Measurements from ENCODE around the gene POP4.

The POP4 gene

DNA sequence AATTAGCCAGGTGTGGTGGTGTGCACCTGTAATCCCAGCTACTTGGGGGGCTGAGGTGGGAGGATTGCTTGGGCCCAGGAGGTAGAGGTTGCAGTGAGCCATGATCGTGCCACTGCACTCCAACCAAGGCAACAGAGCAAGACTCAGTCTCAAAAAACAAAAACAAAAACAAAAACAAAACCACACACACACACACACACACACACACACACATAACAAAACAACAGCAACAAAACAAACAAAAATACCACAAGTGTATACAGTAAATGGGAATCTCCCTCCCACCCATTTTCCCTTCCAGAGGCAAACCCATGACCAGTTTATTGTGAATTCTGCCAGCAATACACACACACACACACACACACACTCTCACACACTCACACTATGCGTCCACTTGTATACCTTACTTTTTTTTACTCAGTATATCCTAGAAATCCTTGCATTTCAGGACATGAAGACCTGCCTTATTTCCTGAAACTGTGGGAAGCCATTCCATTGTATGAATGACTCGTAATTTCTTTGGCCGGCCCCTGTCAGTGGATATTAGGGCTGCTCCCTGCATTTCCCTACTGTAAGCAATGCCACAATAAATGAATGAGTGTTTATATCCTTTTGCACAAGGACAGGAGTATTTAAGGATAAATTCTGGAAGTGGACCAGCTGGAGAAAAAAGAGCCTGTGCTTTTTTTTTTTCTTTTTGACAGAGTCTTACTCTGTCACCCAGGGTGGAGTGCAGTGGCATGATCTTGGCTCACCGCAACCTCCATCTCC lies 52.3 kb downstream of the POP4 start:
- in situ Hi-C loops (cut with HindIII; ENCODE audit: low sequenced_read_pairs) = no loop called here

- in situ Hi-C loops (cut with HindIII; ENCODE audit: low sequenced_read_pairs) = loop anchor here (5.0 kb wide), 1 partner anchor 54 kb away; the partner anchor contains the start of gene POP4
These were observed 54.8 kb downstream of the POP4 start for GRCh38 chr19:29660835-29661234.

- in situ Hi-C loops (cut with HindIII; ENCODE audit: low sequenced_read_pairs) = loop anchor here (5.0 kb wide), 1 partner anchor 55 kb away; the partner anchor contains the start of gene POP4
These were observed 56.2 kb downstream of the POP4 start for GRCh38 chr19:29662278-29662603.

GRCh38 chr19:29662604-29663404 lies 56.7 kb downstream of the POP4 start:
- in situ Hi-C loops (cut with HindIII; ENCODE audit: low sequenced_read_pairs) = loop anchor here (5.0 kb wide), 1 partner anchor 56 kb away; the partner anchor contains the start of gene POP4

DNA sequence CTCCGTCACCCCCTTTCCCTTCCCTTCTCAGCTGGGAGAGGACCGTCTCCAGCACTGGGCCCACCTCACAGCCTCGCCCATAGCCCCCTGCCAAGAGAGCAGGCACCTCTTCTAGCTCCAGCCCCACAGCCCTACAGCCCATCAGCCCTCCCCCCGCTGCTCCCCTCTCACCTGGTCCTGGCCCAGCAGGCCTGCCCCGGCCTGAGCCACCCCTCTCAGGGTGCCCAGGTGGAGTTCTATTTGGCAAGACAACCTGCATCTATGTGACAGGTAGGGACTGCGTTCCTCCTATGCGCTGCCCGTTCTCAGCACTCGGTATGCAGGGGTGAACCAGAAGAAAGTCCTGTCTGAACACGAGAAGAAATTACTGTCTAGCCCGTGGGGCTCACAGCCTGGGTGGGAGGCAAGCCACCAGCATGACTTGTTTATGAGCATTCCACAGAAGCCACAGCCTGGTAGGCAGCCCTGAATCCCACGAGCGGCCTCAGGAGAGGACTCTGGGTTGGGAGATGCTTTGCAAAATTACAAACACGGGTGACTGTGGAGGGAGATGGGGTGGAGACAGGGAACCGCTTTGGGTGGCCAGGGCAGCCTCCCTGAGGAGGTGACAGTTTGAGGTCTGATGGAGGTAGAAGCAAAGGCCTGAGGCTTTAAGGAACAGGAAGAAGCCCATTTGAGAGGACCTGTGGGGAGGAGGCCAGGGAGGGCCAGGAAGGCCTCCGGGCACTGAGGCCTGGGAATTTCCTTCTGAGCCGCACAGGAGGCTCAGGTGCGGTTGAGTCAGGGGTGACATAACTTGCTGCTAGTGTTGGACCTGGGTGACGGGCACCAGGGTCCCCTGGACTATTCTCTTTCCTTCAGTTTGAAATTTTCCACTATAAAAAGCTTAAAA lies 58.0 kb downstream of the POP4 start:
- in situ Hi-C loops (cut with HindIII; ENCODE audit: low sequenced_read_pairs) = loop anchor here (5.0 kb wide), 1 partner anchor 57 kb away; the partner anchor contains the start of gene POP4

DNA sequence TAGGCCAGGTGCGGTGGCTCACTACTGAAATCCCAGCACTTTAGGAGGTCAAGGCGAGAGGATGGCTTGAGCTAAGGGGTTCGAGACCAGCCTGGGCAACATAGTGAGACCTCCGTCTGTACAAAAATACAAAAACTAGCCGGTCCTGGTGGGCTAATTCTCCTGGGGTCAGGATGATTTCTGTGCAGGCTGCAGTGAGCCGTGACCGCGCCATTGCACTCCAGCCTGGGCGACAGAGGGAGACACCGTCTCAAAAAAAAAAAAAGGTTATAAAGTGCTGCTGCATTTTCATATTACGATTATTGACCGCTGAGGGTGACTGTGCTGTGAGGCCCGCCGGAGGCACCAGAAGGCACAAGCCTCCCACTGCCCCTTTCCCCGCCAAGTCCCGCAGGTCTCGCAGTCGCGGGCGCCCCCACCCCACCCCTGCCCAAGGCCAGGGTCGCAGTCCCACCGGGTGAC lies 58.7 kb downstream of the POP4 start:
- in situ Hi-C loops (cut with HindIII; ENCODE audit: low sequenced_read_pairs) = loop anchor here (5.0 kb wide), 1 partner anchor 57 kb away; the partner anchor contains the start of gene POP4

DNA sequence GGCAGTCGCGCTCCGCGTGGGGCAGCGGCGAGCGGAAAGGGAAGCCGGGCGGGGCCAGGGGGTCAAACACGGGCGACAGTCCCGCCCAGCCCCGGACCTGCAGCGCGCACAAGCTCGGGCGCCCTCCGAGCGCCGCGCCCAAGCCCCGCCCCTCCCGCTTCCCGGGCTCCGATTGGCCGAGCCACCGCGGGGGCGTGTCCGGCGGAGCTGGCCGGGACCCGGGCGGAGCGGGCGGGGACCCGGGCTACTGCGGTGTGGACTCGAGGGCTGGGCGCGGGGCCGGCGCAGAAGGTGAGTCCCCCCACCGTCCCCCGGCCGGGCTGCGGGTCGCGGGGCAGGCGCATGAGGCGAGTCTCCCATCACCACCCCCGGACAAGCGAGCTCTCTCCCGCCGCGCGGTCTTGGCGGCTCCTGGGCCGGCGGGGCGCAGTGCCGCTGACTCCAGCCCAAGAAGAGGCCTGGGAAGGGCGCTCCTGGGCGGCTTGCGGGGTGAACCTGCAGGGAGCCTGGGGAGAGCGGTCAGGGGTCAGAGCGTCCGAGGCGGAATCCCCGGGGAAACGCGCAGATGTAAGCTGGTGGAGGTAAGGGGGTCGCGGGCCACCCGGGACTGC lies 59.2 kb downstream of the POP4 start, which contains the start of gene PLEKHF1:
Gene PLEKHF1 (plus strand): TSS at position 247 of the 611 bp plus-strand sequence. CDS start 8,379 bp downstream, outside the sequence.
- in situ Hi-C loops (cut with HindIII; ENCODE audit: low sequenced_read_pairs) = no loop called here

- in situ Hi-C loops (cut with HindIII; ENCODE audit: low sequenced_read_pairs) = no loop called here
These were observed 59.9 kb downstream of the POP4 start for GRCh38 chr19:29665826-29666577.

All from endothelial cell of hepatic sinusoid (primary cell).